Liver (tissue), 9 donors: ENCODE results near the gene FOXP3. TPM values are rescaled to one million over a fixed set of nuclear protein-coding genes. Genes with fewer than 3 reads are reported as not detected.

Source experiments
- DNase-seq: peaks from one replicate; pipeline ENCODE4 v3.0.0-alpha.2; 2017; ENCODE audit warnings: low spot score
- H3K27ac ChIP-seq, 2 donors: one replicate each; pipeline ENCODE4 v1.7.0; 2013; ENCODE audit warnings: inconsistent platforms in 2 of 2, low read length in 2 of 2, control low read depth in 1 of 2, low read depth in 1 of 2, mild to moderate bottlenecking in 1 of 2
- H3K27me3 ChIP-seq, 4 donors: one replicate each; pipeline versions ENCODE4 v1.6.1 to v1.7.0; 2013; ENCODE audit warnings: low read length in 3 of 4, inconsistent platforms in 1 of 4, mild to moderate bottlenecking in 1 of 4, moderate library complexity in 1 of 4; ENCODE audit not compliant: control insufficient read depth in 4 of 4, insufficient read depth in 4 of 4
- H3K36me3 ChIP-seq, 4 donors: one replicate each; pipeline versions ENCODE4 v1.6.1 to v1.7.0; 2013; ENCODE audit warnings: low read length in 3 of 4, mild to moderate bottlenecking in 3 of 4, low read depth in 1 of 4, moderate library complexity in 1 of 4; ENCODE audit not compliant: control insufficient read depth in 4 of 4, insufficient read depth in 3 of 4
- H3K4me1 ChIP-seq, 4 donors: one replicate each; pipeline versions ENCODE4 v1.6.1 to v1.7.0; 2013; ENCODE audit warnings: low read length in 3 of 4, mild to moderate bottlenecking in 3 of 4, moderate library complexity in 1 of 4; ENCODE audit not compliant: control insufficient read depth in 4 of 4, insufficient read depth in 4 of 4
- H3K4me3 ChIP-seq, 3 donors: one replicate each; pipeline versions ENCODE4 v1.6.1 to v1.7.0; 2013; ENCODE audit warnings: low read length in 3 of 3, control low read depth in 1 of 3, low read depth in 1 of 3, mild to moderate bottlenecking in 1 of 3
- H3K9ac ChIP-seq, 2 donors: one replicate each; pipeline ENCODE4 v1.7.0; 2013; ENCODE audit warnings: low read length in 2 of 2, mild to moderate bottlenecking in 2 of 2, moderate library complexity in 2 of 2, control low read depth in 1 of 2, low read depth in 1 of 2
- H3K9me3 ChIP-seq, 4 donors: one replicate each; pipeline versions ENCODE4 v1.6.1 to v1.7.0; 2013; ENCODE audit warnings: low read length in 3 of 4; ENCODE audit not compliant: control insufficient read depth in 4 of 4
- EGR1 ChIP-seq, 2 donors: IDR thresholded peaks; 2 replicates each; pipeline ENCODE4 v1.6.1; 2016 to 2018; ENCODE audit warnings: antibody characterized with exemption in 2 of 2, low read depth in 2 of 2
- FOXA1 ChIP-seq: IDR thresholded peaks from 2 replicates; pipeline ENCODE4 v1.6.1; 2016; ENCODE audit warnings: antibody characterized with exemption
- FOXA2 ChIP-seq: IDR thresholded peaks from 2 replicates; pipeline ENCODE4 v1.6.1; 2016; ENCODE audit warnings: antibody characterized with exemption
- GABPA ChIP-seq, 2 donors: IDR thresholded peaks in 1 of 2; conservative IDR thresholded peaks in 1 of 2; 2 replicates each; pipeline ENCODE4 v1.6.1; 2016; ENCODE audit warnings: antibody characterized with exemption in 2 of 2, mild to moderate bottlenecking in 1 of 2, moderate library complexity in 1 of 2
- HNF4A ChIP-seq, 2 donors: conservative IDR thresholded peaks; 2 replicates each; pipeline ENCODE4 v1.6.1; 2016; ENCODE audit warnings: antibody characterized with exemption in 2 of 2, mild to moderate bottlenecking in 2 of 2
- HNF4G ChIP-seq: IDR thresholded peaks from 2 replicates; pipeline ENCODE4 v1.6.1; 2016; ENCODE audit warnings: antibody characterized with exemption
- JUND ChIP-seq, 2 donors: IDR thresholded peaks; 2 replicates each; pipeline ENCODE4 v1.6.1; 2016; ENCODE audit warnings: antibody characterized with exemption in 2 of 2
- NR2F2 ChIP-seq: IDR thresholded peaks from 2 replicates; pipeline ENCODE4 v1.6.1; 2016; ENCODE audit warnings: antibody characterized with exemption
- RAD21 ChIP-seq, 2 donors: IDR thresholded peaks; 2 replicates each; pipeline ENCODE4 v1.6.1; 2016; ENCODE audit warnings: antibody characterized with exemption in 2 of 2, mild to moderate bottlenecking in 2 of 2
- RXRA ChIP-seq, 2 donors: IDR thresholded peaks; 2 replicates each; pipeline ENCODE4 v1.6.1; 2017 to 2018; ENCODE audit warnings: antibody characterized with exemption in 2 of 2, mild to moderate bottlenecking in 1 of 2
- SP1 ChIP-seq: IDR thresholded peaks from 2 replicates; pipeline ENCODE4 v1.6.1; 2018; ENCODE audit warnings: antibody characterized with exemption, mild to moderate bottlenecking
- TAF1 ChIP-seq: conservative IDR thresholded peaks from 2 replicates; pipeline ENCODE4 v1.6.1; 2016; ENCODE audit warnings: antibody characterized with exemption, mild to moderate bottlenecking
- YY1 ChIP-seq: IDR thresholded peaks from 2 replicates; pipeline ENCODE4 v1.6.1; 2016; ENCODE audit warnings: antibody characterized with exemption, mild to moderate bottlenecking
- WGBS: extraction: QIAGEN DNeasy Blood & Tissue Kit; methylation state at CpG from one replicate; pipeline ENCODE4 v1.1.7; 2013; 5-methylcytosine and 5-hydroxymethylcytosine counted together
- polyA plus RNA-seq, 2 donors: library from polyadenylated mRNA; stranded (reverse) in 1 of 2; unstranded in 1 of 2; fragments of 200-250 nt in 1 of 2; fragments of >200 nt in 1 of 2; fragmentation: Nextera tagmentation in 1 of 2; extraction: Ambion mirVana in 1 of 2; gene quantifications; one replicate each; pipeline versions ENCODE4 v1.2.1 to v1.2.3, GENCODE V29; 2013 to 2015
- total RNA-seq, 2 donors: library from RNA; depleted of rRNA; stranded (reverse); fragments of >200 nt; gene quantifications; one replicate each; pipeline ENCODE4 v1.2.3, GENCODE V29; 2014
- TF ChIP-seq, protein P1 (sequence below): fragments of 150-350 bp; IDR thresholded peaks from 2 replicates; pipeline ENCODE4 v1.5.1; 2017; ENCODE audit warnings: improper control_type of control experiment, low read depth, low read length; ENCODE audit not compliant: missing input control
- TF ChIP-seq, protein P2 (sequence below): IDR thresholded peaks from 2 replicates; pipeline ENCODE4 v1.6.1; 2016; ENCODE audit warnings: antibody characterized with exemption
- TF ChIP-seq, protein P3 (sequence below): IDR thresholded peaks from 2 replicates; pipeline ENCODE4 v1.6.1; 2016; ENCODE audit warnings: antibody characterized with exemption
- TF ChIP-seq, protein P4 (sequence below): IDR thresholded peaks from 2 replicates; pipeline ENCODE4 v1.6.1; 2016; ENCODE audit warnings: antibody characterized with exemption
- TF ChIP-seq, protein P5 (sequence below): IDR thresholded peaks from 2 replicates; pipeline ENCODE4 v1.6.1; 2016; ENCODE audit warnings: antibody characterized with exemption, mild to moderate bottlenecking
- donor health status: healthy.
- donor health status: healthy.
- donor health status: healthy.
- donor health status: healthy.
- donor health status: healthy.

Gene FOXP3, protein sequence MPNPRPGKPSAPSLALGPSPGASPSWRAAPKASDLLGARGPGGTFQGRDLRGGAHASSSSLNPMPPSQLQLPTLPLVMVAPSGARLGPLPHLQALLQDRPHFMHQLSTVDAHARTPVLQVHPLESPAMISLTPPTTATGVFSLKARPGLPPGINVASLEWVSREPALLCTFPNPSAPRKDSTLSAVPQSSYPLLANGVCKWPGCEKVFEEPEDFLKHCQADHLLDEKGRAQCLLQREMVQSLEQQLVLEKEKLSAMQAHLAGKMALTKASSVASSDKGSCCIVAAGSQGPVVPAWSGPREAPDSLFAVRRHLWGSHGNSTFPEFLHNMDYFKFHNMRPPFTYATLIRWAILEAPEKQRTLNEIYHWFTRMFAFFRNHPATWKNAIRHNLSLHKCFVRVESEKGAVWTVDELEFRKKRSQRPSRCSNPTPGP
- under 1 TPM; 0.05 to 0.08 TPM for total RNA-seq
- polyA plus RNA-seq = under 1 TPM; 0.29 to 0.65 TPM

DNA sequence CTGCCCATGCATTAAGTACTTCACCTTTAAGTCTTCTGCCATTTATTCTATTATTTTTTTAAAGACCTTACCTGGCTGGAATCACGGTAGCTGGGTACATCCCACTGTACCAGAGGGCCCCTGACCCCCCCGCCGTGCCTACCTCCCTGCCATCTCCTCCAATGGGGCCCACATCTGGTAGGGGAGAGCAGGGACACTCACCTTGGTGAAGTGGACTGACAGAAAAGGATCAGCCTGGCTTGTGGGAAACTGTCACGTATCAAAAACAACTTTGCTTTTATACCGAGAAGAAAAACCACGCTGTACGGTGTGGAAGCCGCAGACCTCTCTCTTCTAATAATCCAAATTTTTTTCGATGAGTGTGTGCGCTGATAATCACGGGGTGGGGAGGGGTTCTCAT is at the start of gene FOXP3:
TSS of gene FOXP3 (minus strand) at position 251 of the 400 bp plus-strand sequence. CDS start 6,205 bp downstream, outside the sequence.
- DNase-seq = no peak
- 86% methylated on average over 11 of the region's 11 CpGs for WGBS

More for the DNA sequence above, at the start of gene FOXP3:
- H3K27ac ChIP-seq = no peak within 1 kb of the TSS
- no peaks in the 10 kb centered on the region for H3K27me3 ChIP-seq
- H3K4me3 ChIP-seq = no peak within 1 kb of the TSS
- H3K9me3 ChIP-seq = no peaks in the 10 kb centered on the region
- H3K36me3 ChIP-seq = no peaks in the 10 kb centered on the region
- TF ChIP-seq TAF1 (no peak), RAD21 (IDR thresholded peaks at IDR 0.05) (no peak), EGR1 (IDR thresholded peaks at IDR 0.05; ENCODE audit: low read depth in 2 of 2) (no peak), JUND (IDR thresholded peaks at IDR 0.05) (no peak), NR2F2 (no peak), RXRA (IDR thresholded peaks at IDR 0.05) (no peak), HNF4G (no peak), FOXA1 (no peak), YY1 (no peak), FOXA2 (no peak), HNF4A (conservative IDR thresholded peaks at IDR 0.05) (no peak), SP1 (no peak), GABPA (IDR thresholded peaks at IDR 0.05 in 1 of 2, conservative IDR thresholded peaks at IDR 0.05 in 1 of 2) (no peak)
- TF ChIP-seq, protein P1, sequence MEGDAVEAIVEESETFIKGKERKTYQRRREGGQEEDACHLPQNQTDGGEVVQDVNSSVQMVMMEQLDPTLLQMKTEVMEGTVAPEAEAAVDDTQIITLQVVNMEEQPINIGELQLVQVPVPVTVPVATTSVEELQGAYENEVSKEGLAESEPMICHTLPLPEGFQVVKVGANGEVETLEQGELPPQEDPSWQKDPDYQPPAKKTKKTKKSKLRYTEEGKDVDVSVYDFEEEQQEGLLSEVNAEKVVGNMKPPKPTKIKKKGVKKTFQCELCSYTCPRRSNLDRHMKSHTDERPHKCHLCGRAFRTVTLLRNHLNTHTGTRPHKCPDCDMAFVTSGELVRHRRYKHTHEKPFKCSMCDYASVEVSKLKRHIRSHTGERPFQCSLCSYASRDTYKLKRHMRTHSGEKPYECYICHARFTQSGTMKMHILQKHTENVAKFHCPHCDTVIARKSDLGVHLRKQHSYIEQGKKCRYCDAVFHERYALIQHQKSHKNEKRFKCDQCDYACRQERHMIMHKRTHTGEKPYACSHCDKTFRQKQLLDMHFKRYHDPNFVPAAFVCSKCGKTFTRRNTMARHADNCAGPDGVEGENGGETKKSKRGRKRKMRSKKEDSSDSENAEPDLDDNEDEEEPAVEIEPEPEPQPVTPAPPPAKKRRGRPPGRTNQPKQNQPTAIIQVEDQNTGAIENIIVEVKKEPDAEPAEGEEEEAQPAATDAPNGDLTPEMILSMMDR = no peak
- TF ChIP-seq, protein P2, sequence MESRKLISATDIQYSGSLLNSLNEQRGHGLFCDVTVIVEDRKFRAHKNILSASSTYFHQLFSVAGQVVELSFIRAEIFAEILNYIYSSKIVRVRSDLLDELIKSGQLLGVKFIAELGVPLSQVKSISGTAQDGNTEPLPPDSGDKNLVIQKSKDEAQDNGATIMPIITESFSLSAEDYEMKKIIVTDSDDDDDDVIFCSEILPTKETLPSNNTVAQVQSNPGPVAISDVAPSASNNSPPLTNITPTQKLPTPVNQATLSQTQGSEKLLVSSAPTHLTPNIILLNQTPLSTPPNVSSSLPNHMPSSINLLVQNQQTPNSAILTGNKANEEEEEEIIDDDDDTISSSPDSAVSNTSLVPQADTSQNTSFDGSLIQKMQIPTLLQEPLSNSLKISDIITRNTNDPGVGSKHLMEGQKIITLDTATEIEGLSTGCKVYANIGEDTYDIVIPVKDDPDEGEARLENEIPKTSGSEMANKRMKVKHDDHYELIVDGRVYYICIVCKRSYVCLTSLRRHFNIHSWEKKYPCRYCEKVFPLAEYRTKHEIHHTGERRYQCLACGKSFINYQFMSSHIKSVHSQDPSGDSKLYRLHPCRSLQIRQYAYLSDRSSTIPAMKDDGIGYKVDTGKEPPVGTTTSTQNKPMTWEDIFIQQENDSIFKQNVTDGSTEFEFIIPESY = no peak
- TF ChIP-seq, protein P3, sequence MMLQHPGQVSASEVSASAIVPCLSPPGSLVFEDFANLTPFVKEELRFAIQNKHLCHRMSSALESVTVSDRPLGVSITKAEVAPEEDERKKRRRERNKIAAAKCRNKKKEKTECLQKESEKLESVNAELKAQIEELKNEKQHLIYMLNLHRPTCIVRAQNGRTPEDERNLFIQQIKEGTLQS = no peak
- TF ChIP-seq, protein P4, sequence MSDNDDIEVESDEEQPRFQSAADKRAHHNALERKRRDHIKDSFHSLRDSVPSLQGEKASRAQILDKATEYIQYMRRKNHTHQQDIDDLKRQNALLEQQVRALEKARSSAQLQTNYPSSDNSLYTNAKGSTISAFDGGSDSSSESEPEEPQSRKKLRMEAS = no peak
- TF ChIP-seq, protein P5, sequence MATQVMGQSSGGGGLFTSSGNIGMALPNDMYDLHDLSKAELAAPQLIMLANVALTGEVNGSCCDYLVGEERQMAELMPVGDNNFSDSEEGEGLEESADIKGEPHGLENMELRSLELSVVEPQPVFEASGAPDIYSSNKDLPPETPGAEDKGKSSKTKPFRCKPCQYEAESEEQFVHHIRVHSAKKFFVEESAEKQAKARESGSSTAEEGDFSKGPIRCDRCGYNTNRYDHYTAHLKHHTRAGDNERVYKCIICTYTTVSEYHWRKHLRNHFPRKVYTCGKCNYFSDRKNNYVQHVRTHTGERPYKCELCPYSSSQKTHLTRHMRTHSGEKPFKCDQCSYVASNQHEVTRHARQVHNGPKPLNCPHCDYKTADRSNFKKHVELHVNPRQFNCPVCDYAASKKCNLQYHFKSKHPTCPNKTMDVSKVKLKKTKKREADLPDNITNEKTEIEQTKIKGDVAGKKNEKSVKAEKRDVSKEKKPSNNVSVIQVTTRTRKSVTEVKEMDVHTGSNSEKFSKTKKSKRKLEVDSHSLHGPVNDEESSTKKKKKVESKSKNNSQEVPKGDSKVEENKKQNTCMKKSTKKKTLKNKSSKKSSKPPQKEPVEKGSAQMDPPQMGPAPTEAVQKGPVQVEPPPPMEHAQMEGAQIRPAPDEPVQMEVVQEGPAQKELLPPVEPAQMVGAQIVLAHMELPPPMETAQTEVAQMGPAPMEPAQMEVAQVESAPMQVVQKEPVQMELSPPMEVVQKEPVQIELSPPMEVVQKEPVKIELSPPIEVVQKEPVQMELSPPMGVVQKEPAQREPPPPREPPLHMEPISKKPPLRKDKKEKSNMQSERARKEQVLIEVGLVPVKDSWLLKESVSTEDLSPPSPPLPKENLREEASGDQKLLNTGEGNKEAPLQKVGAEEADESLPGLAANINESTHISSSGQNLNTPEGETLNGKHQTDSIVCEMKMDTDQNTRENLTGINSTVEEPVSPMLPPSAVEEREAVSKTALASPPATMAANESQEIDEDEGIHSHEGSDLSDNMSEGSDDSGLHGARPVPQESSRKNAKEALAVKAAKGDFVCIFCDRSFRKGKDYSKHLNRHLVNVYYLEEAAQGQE = no peak
- H3K9ac ChIP-seq = no peak within 1 kb of the TSS
- peaks cover 0 to 19% (median 12%) of the 10 kb centered on the region in 4 donors for H3K4me1 ChIP-seq
